Breast epithelium (tissue), 3 donors: ENCODE measurements around the gene NONO.

ENCODE experiments used
- CTCF ChIP-seq, 3 donors: fragments of 450-650 bp; IDR thresholded peaks; one replicate each; pipeline ENCODE4 v1.5.1; 2016 to 2017; ENCODE audit warnings: antibody characterized with exemption in 3 of 3, mild to moderate bottlenecking in 3 of 3, moderate library complexity in 3 of 3
- POLR2AphosphoS5 ChIP-seq, 3 donors: sonication (generic); formaldehyde crosslinking; IDR thresholded peaks; one replicate each; pipeline ENCODE4 v1.6.1; 2017; ENCODE audit warnings: antibody characterized with exemption in 3 of 3

GRCh38 chrX:71256051-71256450 is 27.4 kb upstream of the NONO start:
- no peak for TF ChIP-seq CTCF (IDR thresholded peaks at IDR 0.05)
- TF ChIP-seq POLR2AphosphoS5 (IDR thresholded peaks at IDR 0.05), result no peak
